ENCODE results near the gene HDGFL2.

Gene HDGFL2

GRCh38 chr19:4510435-4511255, 38.5 kb downstream of the HDGFL2 start:
- TF ChIP-seq CTCF (conservative IDR thresholded peaks at IDR 0.05), result no peak
- H3K27ac ChIP-seq, result no peak overlapping the region

- no peak for TF ChIP-seq CTCF (conservative IDR thresholded peaks at IDR 0.05)
- H3K27ac ChIP-seq, result no peak overlapping the region
Observed at GRCh38 chr19:4511300-4512054, 39.4 kb downstream of the HDGFL2 start.

DNA sequence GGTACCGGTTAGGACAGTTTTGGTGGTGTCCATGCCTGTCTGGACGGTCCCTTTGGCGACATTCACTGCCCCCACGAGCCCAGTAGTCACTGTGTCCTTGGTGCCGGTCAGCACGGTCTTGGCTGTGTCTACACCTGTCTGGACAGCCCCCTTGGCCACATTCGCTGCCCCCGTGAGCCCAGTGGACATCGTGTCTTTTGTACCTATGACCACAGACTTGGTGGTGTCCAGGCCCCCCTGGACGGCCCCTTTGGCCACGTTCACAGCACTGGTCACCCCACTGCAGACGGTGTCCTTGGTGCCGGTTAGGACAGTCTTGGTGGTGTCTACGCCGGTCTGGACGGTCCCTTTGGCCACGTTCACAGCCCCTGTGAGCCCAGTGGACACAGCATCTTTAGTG, 40.0 kb downstream of the HDGFL2 start:
- no peak for TF ChIP-seq CTCF (conservative IDR thresholded peaks at IDR 0.05)
- H3K27ac ChIP-seq, result no peak overlapping the region

DNA sequence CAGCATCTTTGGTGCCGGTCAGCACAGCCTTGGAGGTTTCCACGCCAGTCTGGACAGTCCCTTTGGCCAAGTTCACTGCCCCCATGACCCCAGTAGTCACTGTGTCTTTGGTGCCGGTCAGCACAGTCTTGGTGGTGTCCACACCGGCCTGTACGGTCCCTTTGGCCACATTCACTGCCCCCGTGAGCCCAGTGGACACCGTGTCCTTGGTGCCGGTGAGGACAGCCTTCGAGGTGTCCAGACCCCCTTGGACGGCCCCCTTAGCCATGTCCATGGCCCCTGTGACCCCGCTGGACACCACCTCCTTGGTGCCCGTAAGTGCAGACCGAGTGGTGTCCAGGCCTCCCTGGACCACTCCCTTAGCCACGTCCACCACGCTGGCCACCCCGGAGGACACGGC, 41.2 kb downstream of the HDGFL2 start:
- no peak overlapping the region for H3K27ac ChIP-seq
- no peak for TF ChIP-seq CTCF (conservative IDR thresholded peaks at IDR 0.05)

DNA sequence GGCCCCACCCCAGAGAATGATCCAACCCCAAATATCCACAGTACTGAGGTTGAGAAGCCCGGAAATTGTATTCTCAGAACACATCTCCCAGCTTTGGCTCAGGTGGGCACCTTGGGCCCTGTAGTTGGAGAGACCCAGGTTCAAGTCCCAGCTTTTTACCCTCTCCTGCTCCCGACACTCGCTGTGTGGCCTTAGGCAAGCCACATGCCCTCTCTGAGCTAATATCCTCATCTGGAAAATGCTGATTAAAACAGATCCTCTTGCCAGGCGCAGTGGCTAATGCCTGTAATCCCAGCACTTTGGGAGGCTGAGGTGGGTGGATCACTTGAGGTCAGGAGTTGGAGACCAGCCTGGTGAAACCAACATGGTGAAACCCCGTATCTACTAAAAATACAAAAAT, 43.6 kb downstream of the HDGFL2 start:
- no peak for TF ChIP-seq CTCF (conservative IDR thresholded peaks at IDR 0.05)
- H3K27ac ChIP-seq, result no peak overlapping the region

- no peak overlapping the region for H3K27ac ChIP-seq
- TF ChIP-seq CTCF (conservative IDR thresholded peaks at IDR 0.05), result no peak
Observed at GRCh38 chr19:4516199-4516938, 44.3 kb downstream of the HDGFL2 start.

- H3K27ac ChIP-seq, result no peak overlapping the region
- no peak for TF ChIP-seq CTCF (conservative IDR thresholded peaks at IDR 0.05)
Observed at GRCh38 chr19:4516939-4517300, 44.8 kb downstream of the HDGFL2 start.
